ENCODE data around the gene TOPBP1. TPM values are rescaled to one million over a fixed set of nuclear protein-coding genes. Genes with fewer than 3 reads are reported as not detected.

The TOPBP1 gene
- total and polyA plus RNA-seq, 2 experiments from 2014 or later: 15.8 to 42.2 TPM

- TF ChIP-seq, protein P1, sequence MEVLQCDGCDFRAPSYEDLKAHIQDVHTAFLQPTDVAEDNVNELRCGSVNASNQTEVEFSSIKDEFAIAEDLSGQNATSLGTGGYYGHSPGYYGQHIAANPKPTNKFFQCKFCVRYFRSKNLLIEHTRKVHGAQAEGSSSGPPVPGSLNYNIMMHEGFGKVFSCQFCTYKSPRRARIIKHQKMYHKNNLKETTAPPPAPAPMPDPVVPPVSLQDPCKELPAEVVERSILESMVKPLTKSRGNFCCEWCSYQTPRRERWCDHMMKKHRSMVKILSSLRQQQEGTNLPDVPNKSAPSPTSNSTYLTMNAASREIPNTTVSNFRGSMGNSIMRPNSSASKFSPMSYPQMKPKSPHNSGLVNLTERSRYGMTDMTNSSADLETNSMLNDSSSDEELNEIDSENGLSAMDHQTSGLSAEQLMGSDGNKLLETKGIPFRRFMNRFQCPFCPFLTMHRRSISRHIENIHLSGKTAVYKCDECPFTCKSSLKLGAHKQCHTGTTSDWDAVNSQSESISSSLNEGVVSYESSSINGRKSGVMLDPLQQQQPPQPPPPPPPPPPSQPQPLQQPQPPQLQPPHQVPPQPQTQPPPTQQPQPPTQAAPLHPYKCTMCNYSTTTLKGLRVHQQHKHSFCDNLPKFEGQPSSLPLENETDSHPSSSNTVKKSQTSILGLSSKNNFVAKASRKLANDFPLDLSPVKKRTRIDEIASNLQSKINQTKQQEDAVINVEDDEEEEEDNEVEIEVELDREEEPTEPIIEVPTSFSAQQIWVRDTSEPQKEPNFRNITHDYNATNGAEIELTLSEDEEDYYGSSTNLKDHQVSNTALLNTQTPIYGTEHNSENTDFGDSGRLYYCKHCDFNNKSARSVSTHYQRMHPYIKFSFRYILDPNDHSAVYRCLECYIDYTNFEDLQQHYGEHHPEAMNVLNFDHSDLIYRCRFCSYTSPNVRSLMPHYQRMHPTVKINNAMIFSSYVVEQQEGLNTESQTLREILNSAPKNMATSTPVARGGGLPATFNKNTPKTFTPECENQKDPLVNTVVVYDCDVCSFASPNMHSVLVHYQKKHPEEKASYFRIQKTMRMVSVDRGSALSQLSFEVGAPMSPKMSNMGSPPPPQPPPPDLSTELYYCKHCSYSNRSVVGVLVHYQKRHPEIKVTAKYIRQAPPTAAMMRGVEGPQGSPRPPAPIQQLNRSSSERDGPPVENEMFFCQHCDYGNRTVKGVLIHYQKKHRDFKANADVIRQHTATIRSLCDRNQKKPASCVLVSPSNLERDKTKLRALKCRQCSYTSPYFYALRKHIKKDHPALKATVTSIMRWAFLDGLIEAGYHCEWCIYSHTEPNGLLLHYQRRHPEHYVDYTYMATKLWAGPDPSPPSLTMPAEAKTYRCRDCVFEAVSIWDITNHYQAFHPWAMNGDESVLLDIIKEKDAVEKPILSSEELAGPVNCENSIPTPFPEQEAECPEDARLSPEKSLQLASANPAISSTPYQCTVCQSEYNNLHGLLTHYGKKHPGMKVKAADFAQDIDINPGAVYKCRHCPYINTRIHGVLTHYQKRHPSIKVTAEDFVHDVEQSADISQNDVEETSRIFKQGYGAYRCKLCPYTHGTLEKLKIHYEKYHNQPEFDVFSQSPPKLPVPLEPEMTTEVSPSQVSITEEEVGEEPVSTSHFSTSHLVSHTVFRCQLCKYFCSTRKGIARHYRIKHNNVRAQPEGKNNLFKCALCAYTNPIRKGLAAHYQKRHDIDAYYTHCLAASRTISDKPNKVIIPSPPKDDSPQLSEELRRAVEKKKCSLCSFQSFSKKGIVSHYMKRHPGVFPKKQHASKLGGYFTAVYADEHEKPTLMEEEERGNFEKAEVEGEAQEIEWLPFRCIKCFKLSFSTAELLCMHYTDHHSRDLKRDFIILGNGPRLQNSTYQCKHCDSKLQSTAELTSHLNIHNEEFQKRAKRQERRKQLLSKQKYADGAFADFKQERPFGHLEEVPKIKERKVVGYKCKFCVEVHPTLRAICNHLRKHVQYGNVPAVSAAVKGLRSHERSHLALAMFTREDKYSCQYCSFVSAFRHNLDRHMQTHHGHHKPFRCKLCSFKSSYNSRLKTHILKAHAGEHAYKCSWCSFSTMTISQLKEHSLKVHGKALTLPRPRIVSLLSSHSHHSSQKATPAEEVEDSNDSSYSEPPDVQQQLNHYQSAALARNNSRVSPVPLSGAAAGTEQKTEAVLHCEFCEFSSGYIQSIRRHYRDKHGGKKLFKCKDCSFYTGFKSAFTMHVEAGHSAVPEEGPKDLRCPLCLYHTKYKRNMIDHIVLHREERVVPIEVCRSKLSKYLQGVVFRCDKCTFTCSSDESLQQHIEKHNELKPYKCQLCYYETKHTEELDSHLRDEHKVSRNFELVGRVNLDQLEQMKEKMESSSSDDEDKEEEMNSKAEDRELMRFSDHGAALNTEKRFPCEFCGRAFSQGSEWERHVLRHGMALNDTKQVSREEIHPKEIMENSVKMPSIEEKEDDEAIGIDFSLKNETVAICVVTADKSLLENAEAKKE (CRISPR knock-in tag; IDR thresholded peaks at IDR 0.05): no peak
- no peak for TF ChIP-seq ZNF331 (CRISPR knock-in tag; IDR thresholded peaks at IDR 0.05; ENCODE audit: low read depth)
These were observed 18.1 kb downstream of the TOPBP1 start (continued) for GRCh38 chr3:133643611-133644010.

DNA sequence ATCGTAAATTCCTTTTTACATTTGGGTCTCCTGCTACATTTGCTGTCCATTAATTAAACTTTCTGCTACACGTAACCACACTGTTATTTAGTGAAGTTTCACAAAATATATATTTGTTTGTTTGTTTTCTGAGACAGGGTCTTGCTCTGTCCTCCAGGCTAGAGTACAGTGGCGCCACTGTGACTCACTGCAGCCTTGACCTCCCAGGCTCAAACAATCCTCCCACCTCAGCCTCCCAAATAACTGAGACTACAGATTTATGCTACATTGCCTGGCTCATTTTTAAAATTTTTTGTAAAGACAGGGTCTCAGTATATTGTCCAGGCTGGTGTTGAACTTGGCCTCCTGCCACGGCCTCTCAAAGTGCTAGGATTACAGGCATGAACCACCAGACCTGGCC lies 20.5 kb downstream of the TOPBP1 start:
- TF ChIP-seq, protein P2, sequence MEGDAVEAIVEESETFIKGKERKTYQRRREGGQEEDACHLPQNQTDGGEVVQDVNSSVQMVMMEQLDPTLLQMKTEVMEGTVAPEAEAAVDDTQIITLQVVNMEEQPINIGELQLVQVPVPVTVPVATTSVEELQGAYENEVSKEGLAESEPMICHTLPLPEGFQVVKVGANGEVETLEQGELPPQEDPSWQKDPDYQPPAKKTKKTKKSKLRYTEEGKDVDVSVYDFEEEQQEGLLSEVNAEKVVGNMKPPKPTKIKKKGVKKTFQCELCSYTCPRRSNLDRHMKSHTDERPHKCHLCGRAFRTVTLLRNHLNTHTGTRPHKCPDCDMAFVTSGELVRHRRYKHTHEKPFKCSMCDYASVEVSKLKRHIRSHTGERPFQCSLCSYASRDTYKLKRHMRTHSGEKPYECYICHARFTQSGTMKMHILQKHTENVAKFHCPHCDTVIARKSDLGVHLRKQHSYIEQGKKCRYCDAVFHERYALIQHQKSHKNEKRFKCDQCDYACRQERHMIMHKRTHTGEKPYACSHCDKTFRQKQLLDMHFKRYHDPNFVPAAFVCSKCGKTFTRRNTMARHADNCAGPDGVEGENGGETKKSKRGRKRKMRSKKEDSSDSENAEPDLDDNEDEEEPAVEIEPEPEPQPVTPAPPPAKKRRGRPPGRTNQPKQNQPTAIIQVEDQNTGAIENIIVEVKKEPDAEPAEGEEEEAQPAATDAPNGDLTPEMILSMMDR (conservative IDR thresholded peaks at IDR 0.05; ENCODE audit: low read depth in 2 of 2): no peak
- TF ChIP-seq, protein P3, sequence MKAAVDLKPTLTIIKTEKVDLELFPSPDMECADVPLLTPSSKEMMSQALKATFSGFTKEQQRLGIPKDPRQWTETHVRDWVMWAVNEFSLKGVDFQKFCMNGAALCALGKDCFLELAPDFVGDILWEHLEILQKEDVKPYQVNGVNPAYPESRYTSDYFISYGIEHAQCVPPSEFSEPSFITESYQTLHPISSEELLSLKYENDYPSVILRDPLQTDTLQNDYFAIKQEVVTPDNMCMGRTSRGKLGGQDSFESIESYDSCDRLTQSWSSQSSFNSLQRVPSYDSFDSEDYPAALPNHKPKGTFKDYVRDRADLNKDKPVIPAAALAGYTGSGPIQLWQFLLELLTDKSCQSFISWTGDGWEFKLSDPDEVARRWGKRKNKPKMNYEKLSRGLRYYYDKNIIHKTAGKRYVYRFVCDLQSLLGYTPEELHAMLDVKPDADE (IDR thresholded peaks at IDR 0.05): no peak
- TF ChIP-seq ZNF331 (CRISPR knock-in tag; IDR thresholded peaks at IDR 0.05; ENCODE audit: low read depth): no peak
- Histone ChIP-seq H3K79me2 (replicated peaks; ENCODE audit: insufficient read depth) (no peaks in the 10 kb centered on the region), H3K9me2 (ENCODE audit: insufficient read depth) (no peaks in the 10 kb centered on the region), H4K20me1 (replicated peaks; ENCODE audit: insufficient read depth) (peaks cover 4% of the 10 kb centered on the region; the same call in 1 of the 2 replicates), H3K4me2 (no peak overlapping the region), H3F3A (replicated peaks; ENCODE audit: low read depth) (no peaks in the 10 kb centered on the region), H3K36me3 (ENCODE audit: insufficient read depth) (peaks cover 50% of the 10 kb centered on the region), H3K27me3 (ENCODE audit: insufficient read depth) (no peaks in the 10 kb centered on the region), H3K27ac (ENCODE audit: low read depth) (no peak overlapping the region), H2AFZ (no peak overlapping the region), H3K4me1 (ENCODE audit: insufficient read depth) (no peaks in the 10 kb centered on the region), H3K4me3 (no peak overlapping the region)
- Mint-ChIP-seq H3K36me3 (ENCODE audit: low read depth) (peaks cover 76% of the 10 kb centered on the region), H3K9me3 (peaks cover 3% of the 10 kb centered on the region; the same call in 1 of the 3 replicates), H3K4me3 (no peak overlapping the region), H3K27me3 (ENCODE audit: insufficient read depth, low read depth, poor library complexity) (peaks cover 1% of the 10 kb centered on the region), H3K4me1 (no peaks in the 10 kb centered on the region), H3K27ac (no peak overlapping the region)
- DNase-seq (ENCODE audit: low spot score) (no peak), ATAC-seq (no peak)
